ENCODE data around the gene PRCC. TPM values are rescaled to one million over a fixed set of nuclear protein-coding genes. Genes with fewer than 3 reads are reported as not detected.

PRCC gene
- total RNA-seq, 1 donor from 2014 or later: 9.2 TPM

DNA sequence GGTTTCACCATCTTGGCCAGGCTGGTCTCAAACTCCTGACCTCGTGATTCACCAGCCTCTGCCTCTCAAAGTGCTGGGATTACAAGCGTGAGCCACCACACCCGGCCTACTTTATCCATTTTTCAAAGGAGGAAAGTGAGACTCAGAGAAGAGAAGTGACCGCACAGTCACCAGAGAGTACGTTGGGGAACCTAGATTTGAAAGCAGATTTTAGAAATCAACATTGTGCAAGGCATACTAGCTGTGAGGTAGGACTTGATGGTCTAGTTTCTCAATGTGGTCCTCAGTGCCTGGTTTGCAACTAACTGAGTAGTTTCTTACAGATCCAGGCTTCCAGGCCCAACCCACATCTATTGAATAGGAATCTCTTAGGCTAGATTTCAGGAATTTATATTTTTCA is 1.7 kb upstream of the PRCC start:
- FAIRE-seq (no peak), DNase-seq (ENCODE audit: low read depth) (no peak)
- H3K27me3 ChIP-seq (ENCODE audit: control insufficient read depth, insufficient read depth, low read length): no peaks in the 10 kb centered on the region
- H3K36me3 ChIP-seq (ENCODE audit: control insufficient read depth, insufficient read depth, low read length): no peaks in the 10 kb centered on the region
- TF ChIP-seq, protein P1, sequence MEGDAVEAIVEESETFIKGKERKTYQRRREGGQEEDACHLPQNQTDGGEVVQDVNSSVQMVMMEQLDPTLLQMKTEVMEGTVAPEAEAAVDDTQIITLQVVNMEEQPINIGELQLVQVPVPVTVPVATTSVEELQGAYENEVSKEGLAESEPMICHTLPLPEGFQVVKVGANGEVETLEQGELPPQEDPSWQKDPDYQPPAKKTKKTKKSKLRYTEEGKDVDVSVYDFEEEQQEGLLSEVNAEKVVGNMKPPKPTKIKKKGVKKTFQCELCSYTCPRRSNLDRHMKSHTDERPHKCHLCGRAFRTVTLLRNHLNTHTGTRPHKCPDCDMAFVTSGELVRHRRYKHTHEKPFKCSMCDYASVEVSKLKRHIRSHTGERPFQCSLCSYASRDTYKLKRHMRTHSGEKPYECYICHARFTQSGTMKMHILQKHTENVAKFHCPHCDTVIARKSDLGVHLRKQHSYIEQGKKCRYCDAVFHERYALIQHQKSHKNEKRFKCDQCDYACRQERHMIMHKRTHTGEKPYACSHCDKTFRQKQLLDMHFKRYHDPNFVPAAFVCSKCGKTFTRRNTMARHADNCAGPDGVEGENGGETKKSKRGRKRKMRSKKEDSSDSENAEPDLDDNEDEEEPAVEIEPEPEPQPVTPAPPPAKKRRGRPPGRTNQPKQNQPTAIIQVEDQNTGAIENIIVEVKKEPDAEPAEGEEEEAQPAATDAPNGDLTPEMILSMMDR (IDR thresholded peaks at IDR 0.05; ENCODE audit: insufficient read depth, low read length, severe bottlenecking): no peak
- H3K4me3 ChIP-seq (ENCODE audit: low read depth, low read length): no peak overlapping the region

DNA sequence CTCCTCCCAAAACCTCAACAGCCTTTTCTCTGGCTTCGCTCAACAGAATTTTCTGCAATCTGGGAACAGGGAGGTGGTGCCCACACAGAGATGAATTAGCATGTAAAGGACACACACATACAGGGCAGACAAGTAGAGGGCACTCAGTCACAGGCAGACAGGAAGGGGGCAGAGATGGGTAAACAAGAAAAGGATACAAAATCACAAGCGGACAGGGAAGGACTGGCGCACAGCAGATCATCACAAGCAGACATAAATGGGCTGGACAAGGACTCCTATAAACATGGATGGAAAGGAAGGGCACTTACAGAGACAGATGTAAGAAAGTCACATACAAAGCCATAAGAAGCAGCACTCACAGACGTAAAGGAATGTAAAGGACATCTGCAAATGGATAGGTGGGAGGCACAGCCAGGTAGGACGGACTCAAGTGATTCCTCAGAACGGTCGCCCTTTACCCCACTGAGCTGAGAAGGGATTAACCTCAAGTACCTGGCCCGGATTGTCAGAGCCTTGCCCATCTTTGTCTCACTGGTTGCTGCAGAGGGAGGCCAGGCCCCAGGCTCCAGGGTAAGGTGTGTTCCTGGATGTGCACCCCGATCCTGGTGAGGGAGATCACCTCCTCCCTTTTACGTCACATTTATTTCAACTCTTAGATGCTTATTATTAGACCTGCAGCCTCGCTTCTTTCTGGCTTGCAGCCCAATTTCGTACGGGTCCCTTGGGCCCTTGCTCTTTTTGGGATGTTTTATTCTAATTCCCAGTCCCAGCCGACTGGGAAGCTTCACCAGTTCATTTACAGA is 836 bp upstream of the PRCC start:
- H3K4me3 ChIP-seq (ENCODE audit: low read depth, low read length): peak overlapping the region; percentile 95
- H3K27me3 ChIP-seq (ENCODE audit: control insufficient read depth, insufficient read depth, low read length): no peaks in the 10 kb centered on the region
- TF ChIP-seq, protein P1 (IDR thresholded peaks at IDR 0.05; ENCODE audit: insufficient read depth, low read length, severe bottlenecking): no peak
- DNase-seq (ENCODE audit: low read depth): peak; percentile 30
- H3K36me3 ChIP-seq (ENCODE audit: control insufficient read depth, insufficient read depth, low read length): peaks cover 3% of the 10 kb centered on the region
- no peak for FAIRE-seq

DNA sequence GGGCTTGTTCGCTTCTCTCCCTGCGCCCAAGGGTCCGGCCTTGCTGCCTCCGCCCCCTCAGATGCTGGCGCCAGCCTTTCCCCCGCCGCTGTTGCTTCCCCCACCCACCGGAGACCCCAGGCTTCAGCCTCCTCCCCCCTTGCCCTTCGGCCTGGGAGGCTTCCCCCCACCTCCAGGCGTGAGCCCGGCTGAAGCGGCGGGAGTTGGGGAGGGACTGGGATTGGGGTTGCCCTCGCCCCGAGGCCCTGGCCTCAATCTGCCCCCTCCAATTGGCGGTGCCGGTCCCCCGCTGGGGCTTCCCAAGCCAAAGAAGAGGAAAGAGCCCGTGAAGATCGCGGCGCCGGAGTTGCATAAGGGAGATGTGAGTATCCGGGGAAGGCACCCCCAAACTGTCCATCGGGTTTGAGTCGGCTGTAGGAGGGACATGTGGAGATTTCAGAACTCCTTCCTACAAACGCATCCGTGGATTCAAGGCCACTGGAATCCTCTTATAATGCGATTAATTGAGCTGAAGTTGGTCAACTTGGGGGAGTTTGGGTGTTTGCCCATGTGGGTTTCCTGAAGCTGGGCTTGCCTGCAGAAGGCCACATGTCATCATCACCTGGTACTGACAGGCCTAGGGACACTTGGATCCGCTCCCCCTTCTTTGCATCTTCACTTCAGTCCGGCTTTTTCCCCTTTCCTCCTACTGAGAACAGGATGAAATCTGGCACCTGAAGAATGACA is 707 bp downstream of the PRCC start:
- Histone ChIP-seq H3K27me3 (ENCODE audit: control insufficient read depth, insufficient read depth, low read length) (no peaks in the 10 kb centered on the region), H3K36me3 (ENCODE audit: control insufficient read depth, insufficient read depth, low read length) (peaks cover 4% of the 10 kb centered on the region), H3K4me3 (ENCODE audit: low read depth, low read length) (peak overlapping the region; percentile 95)
- FAIRE-seq (no peak), DNase-seq (ENCODE audit: low read depth) (no peak)
- TF ChIP-seq, protein P1 (IDR thresholded peaks at IDR 0.05; ENCODE audit: insufficient read depth, low read length, severe bottlenecking): no peak

DNA sequence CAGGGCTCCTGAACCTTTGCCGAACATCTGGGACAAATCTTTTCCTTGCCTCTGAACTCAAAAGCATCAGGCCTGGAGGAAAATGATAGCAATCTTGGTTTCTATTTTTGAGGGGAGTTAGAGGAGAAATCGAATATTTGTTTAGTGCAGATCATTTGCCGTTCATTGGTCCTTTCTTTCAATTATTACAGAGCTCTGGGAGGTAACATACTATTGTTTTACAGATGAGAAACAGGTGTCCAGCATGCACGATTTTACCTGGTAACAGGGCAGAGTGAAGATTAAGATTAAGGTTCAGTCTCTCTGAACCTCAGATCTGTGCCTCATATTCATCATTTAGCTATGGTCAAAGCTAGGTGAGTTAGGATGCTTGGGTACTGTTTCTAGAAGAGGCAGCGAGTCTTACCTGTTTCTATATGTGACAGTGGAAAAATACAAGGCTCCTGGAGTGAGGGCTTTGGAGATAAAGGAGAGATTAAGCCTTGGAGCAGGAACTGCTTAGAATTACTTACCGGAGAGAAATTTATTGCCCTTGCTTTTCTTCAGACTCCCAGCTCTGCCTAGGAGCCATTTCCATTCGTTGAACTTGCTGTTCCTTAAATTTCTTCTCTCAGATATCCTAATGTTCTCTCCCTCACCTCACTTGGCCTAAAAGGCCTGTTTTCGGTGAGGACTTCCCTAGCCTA is 1.4 kb downstream of the PRCC start:
- Histone ChIP-seq H3K36me3 (ENCODE audit: control insufficient read depth, insufficient read depth, low read length) (peaks cover 6% of the 10 kb centered on the region), H3K4me3 (ENCODE audit: low read depth, low read length) (peak overlapping the region; percentile 95), H3K27me3 (ENCODE audit: control insufficient read depth, insufficient read depth, low read length) (no peaks in the 10 kb centered on the region)
- TF ChIP-seq, protein P1 (IDR thresholded peaks at IDR 0.05; ENCODE audit: insufficient read depth, low read length, severe bottlenecking): no peak
- FAIRE-seq (no peak), DNase-seq (ENCODE audit: low read depth) (no peak)

DNA sequence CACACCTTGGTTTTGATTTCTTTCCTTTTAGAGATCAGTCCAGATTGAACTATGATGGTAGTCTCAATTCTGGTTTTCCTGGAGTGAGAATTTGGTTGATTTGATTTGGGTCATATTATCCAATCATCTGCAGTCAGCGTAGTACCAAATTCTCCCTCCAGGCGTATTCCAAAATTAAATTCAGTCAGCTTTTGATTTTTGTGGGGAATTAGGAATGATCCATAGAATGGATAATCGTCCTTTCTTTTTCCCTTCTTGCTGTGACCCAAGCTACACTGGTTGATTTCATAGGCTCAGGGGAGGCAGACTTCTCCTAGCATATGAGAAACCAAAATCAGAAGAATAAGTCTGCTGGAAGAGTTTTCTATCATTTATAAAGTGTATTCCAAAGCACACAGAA is 4.9 kb downstream of the PRCC start:
- no peaks in the 10 kb centered on the region for H3K27me3 ChIP-seq (ENCODE audit: control insufficient read depth, insufficient read depth, low read length)

More for the DNA sequence above, 4.9 kb downstream of the PRCC start:
- Histone ChIP-seq H3K36me3 (ENCODE audit: control insufficient read depth, insufficient read depth, low read length) (peaks cover 6% of the 10 kb centered on the region), H3K4me3 (ENCODE audit: low read depth, low read length) (no peak overlapping the region)
- TF ChIP-seq, protein P1 (IDR thresholded peaks at IDR 0.05; ENCODE audit: insufficient read depth, low read length, severe bottlenecking): no peak
- DNase-seq (ENCODE audit: low read depth) (no peak), FAIRE-seq (no peak)

Data from bronchial epithelial cell (primary cell).